Vagina (tissue), 2 donors: ENCODE results near the gene NUDT13.

Source experiments
- POLR2AphosphoS5 ChIP-seq, 2 donors: sonication (generic); formaldehyde crosslinking; IDR thresholded peaks; one replicate each; pipeline ENCODE4 v1.9.0; 2017; ENCODE audit warnings: antibody characterized with exemption in 2 of 2, mild to moderate bottlenecking in 2 of 2, low read depth in 1 of 2; ENCODE audit not compliant: insufficient read depth in 1 of 2
- TF ChIP-seq, protein P1 (sequence below), 3 experiments: fragments of 450-650 bp in 2 of 3; fragments of 200-600 bp in 1 of 3; sonication (generic) in 1 of 3; IDR thresholded peaks; one replicate each; pipeline ENCODE4 v1.5.1; 2017 to 2019; ENCODE audit warnings: antibody characterized with exemption in 3 of 3, mild to moderate bottlenecking in 2 of 3, moderate library complexity in 2 of 3

DNA sequence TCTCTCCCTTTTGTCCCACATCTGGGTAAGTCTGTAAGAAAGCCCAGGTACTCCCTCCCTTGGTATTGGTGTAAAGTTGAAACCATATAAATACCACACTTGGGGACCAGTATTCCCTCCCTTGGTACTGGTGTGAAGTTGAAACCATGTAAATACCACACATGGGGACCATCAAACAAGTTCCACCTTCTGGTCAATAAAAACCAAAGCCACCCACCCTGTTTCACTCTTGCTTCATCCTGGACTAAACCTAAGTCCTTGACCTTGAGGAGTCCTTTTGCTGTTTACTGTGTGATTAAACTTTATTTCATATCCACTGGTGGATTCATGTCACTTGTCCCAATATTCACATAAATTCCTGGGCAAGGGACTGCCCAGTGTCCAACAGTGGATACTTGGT lies 22.0 kb upstream of the NUDT13 start:
- TF ChIP-seq, protein P1, sequence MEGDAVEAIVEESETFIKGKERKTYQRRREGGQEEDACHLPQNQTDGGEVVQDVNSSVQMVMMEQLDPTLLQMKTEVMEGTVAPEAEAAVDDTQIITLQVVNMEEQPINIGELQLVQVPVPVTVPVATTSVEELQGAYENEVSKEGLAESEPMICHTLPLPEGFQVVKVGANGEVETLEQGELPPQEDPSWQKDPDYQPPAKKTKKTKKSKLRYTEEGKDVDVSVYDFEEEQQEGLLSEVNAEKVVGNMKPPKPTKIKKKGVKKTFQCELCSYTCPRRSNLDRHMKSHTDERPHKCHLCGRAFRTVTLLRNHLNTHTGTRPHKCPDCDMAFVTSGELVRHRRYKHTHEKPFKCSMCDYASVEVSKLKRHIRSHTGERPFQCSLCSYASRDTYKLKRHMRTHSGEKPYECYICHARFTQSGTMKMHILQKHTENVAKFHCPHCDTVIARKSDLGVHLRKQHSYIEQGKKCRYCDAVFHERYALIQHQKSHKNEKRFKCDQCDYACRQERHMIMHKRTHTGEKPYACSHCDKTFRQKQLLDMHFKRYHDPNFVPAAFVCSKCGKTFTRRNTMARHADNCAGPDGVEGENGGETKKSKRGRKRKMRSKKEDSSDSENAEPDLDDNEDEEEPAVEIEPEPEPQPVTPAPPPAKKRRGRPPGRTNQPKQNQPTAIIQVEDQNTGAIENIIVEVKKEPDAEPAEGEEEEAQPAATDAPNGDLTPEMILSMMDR (IDR thresholded peaks at IDR 0.05), result no peak
- no peak for TF ChIP-seq POLR2AphosphoS5 (IDR thresholded peaks at IDR 0.05; ENCODE audit: insufficient read depth in 1 of 2, low read depth in 1 of 2)
